GM06990 (cell line): ENCODE results near the gene GJA10.

Source experiments
- DNase-seq: peaks from one replicate; pipeline ENCODE4 v3.0.0-alpha.2; 2011; ENCODE audit not compliant: insufficient read length; ENCODE audit errors: extremely low read depth
- H3K27me3 ChIP-seq: replicated peaks from 2 replicates; pipeline ENCODE4 v1.6.0; 2011; ENCODE audit warnings: low read length; ENCODE audit not compliant: control insufficient read depth, insufficient read depth
- H3K36me3 ChIP-seq: 2 replicates; pipeline ENCODE4 v1.5.1; 2011; ENCODE audit warnings: low read length; ENCODE audit not compliant: control insufficient read depth, insufficient read depth
- H3K4me3 ChIP-seq: replicated peaks from 2 replicates; pipeline ENCODE4 v1.5.1; 2011; ENCODE audit warnings: low read depth, mild to moderate bottlenecking, control low read depth, low read length
- CTCF ChIP-seq: IDR thresholded peaks from 2 replicates; pipeline ENCODE4 v1.5.1; 2011; ENCODE audit warnings: low read length, control low read depth, mild to moderate bottlenecking, inconsistent platforms; ENCODE audit not compliant: insufficient read depth, poor library complexity, severe bottlenecking

GJA10 gene

GRCh38 chr6:89910902-89911240 lies 16.6 kb downstream of the GJA10 start:
- no peak for TF ChIP-seq CTCF
- Histone ChIP-seq H3K36me3 (no peaks in the 10 kb centered on the region), H3K27me3 (no peaks in the 10 kb centered on the region), H3K4me3 (no peak overlapping the region)
- DNase-seq: no peak

GRCh38 chr6:89916136-89916920 lies 22.1 kb downstream of the GJA10 start:
- Histone ChIP-seq H3K36me3 (no peaks in the 10 kb centered on the region), H3K27me3 (no peaks in the 10 kb centered on the region), H3K4me3 (no peak overlapping the region)
- no peak for TF ChIP-seq CTCF
- DNase-seq: no peak

GRCh38 chr6:89917216-89917615 lies 22.9 kb downstream of the GJA10 start:
- no peak for DNase-seq
- no peak for TF ChIP-seq CTCF
- H3K4me3 ChIP-seq: no peak overlapping the region
- no peaks in the 10 kb centered on the region for H3K27me3 ChIP-seq
- no peaks in the 10 kb centered on the region for H3K36me3 ChIP-seq

- Histone ChIP-seq H3K36me3 (no peaks in the 10 kb centered on the region), H3K4me3 (no peak overlapping the region), H3K27me3 (no peaks in the 10 kb centered on the region)
- no peak for TF ChIP-seq CTCF
- DNase-seq: no peak
Observed at GRCh38 chr6:89917801-89918366, 23.6 kb downstream of the GJA10 start.

GRCh38 chr6:89921197-89921596 lies 26.9 kb downstream of the GJA10 start:
- Histone ChIP-seq H3K27me3 (no peaks in the 10 kb centered on the region), H3K4me3 (no peak overlapping the region), H3K36me3 (no peaks in the 10 kb centered on the region)
- DNase-seq: no peak
- TF ChIP-seq CTCF: no peak
